ENCODE data around the gene ILKAP. TPM values are rescaled to one million over a fixed set of nuclear protein-coding genes. Genes with fewer than 3 reads are reported as not detected.

ILKAP gene
- total RNA-seq, 1 experiment from 2014 or later, result 53.4 TPM

DNA sequence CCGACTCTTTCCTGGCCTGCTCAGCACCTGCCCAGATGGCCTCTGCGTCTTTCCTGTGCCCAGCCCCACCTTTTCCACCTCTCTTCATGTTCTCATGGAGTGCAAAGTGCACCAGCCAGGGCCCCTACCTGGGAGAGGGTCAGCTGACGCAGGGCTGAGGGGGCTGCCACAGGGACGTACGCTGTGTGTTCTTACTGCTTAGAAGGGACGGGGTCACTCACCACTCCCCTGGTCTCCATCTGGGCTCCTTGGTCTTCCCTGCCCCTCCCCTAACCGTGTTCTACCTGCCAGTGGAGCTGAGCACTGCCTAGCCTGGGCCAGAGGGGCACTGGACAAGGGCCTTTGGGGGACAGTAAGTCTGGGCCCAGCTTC, 36.2 kb downstream of the ILKAP start:
- ATAC-seq (no peak), DNase-seq (ENCODE audit: low read depth, low spot score) (no peak)
- H3K4me2 ChIP-seq (ENCODE audit: low read length), result no peak overlapping the region
- no peak overlapping the region for H3K9ac ChIP-seq (ENCODE audit: low read length)
- no peak overlapping the region for H2AFZ ChIP-seq (ENCODE audit: low read depth, low read length, poor library complexity, severe bottlenecking)
- H3K9me3 ChIP-seq (ENCODE audit: control insufficient read depth in 1 of 2, insufficient read depth in 1 of 2, low read depth in 1 of 2, low read length in 2 of 2), result no peaks in the 10 kb centered on the region
- no TSS peak for BruUV-seq (replicated peaks)
- no peaks in the 10 kb centered on the region for H3K79me2 ChIP-seq (ENCODE audit: insufficient read depth, low read length)
- H3K36me3 ChIP-seq (ENCODE audit: control insufficient read depth in 1 of 2, insufficient read depth in 2 of 2, low read length in 2 of 2), result peaks cover 5% of the 10 kb centered on the region in 2 experiments; a peak in 3 of 4 replicates
- no peak overlapping the region for H3K4me3 ChIP-seq (replicated peaks in 1 of 2; ENCODE audit: low read depth in 1 of 2, low read length in 2 of 2)
- H3K4me1 ChIP-seq (ENCODE audit: control insufficient read depth in 1 of 2, insufficient read depth in 2 of 2, low read length in 2 of 2), result 0 out of 4 replicates have a peak, but pooled peaks cover 0 to 2% of the 10 kb centered on the region in 2 experiments
- POLR2A ChIA-PET, result no interaction called here
- H3K27ac ChIP-seq (ENCODE audit: low read depth, low read length), result no peak overlapping the region
- CTCF ChIA-PET, result no interaction called here
- no peaks in the 10 kb centered on the region for H4K20me1 ChIP-seq (ENCODE audit: insufficient read depth)
- no peak for TF ChIP-seq ZNF274 (IDR thresholded peaks at IDR 0.05; ENCODE audit: low read depth, low read length)
- no peak for TF ChIP-seq REST (IDR thresholded peaks at IDR 0.05; ENCODE audit: low read depth)
- TF ChIP-seq POLR2A (IDR thresholded peaks at IDR 0.05; ENCODE audit: borderline replicate concordance, extremely low read depth, insufficient read depth, insufficient read length), result no peak
- no peak for TF ChIP-seq JUND (IDR thresholded peaks at IDR 0.05)
- no peak for TF ChIP-seq CEBPB (IDR thresholded peaks at IDR 0.05; ENCODE audit: low read depth)
- TF ChIP-seq EZH2 (IDR thresholded peaks at IDR 0.05), result no peak
- TF ChIP-seq EGR1 (IDR thresholded peaks at IDR 0.05; ENCODE audit: low read depth), result no peak
- no peak for TF ChIP-seq FOSL1 (IDR thresholded peaks at IDR 0.05; ENCODE audit: low read depth)
- no peak for TF ChIP-seq CBX3 (IDR thresholded peaks at IDR 0.05; ENCODE audit: low read depth)
- no peaks in the 10 kb centered on the region for H3K9me2 ChIP-seq (ENCODE audit: insufficient read depth)
- RAD21 ChIA-PET (ENCODE audit: low non-redundant PET in 1 of 2, low total read pairs in 2 of 2, uncharacterized antibody in 2 of 2, unreplicated experiment in 2 of 2), result no interaction called here
- H3K27me3 ChIP-seq (ENCODE audit: insufficient read depth, low read length), result no peaks in the 10 kb centered on the region
- intact Hi-C loops (cut with micrococcal nuclease), result no loop called here
